ENCODE measurements around the gene MLLT3.

- TF ChIP-seq CTCF (IDR thresholded peaks at IDR 0.05) = no peak
- TF ChIP-seq POLR2A (IDR thresholded peaks at IDR 0.05) = no peak
Observed at GRCh38 chr9:20488691-20489090, 133.6 kb downstream of the MLLT3 start.

Measured in right lobe of liver (tissue), 4 donors.